Retinal pigment epithelial cell (primary cell): ENCODE results near the gene KIF26B.

Experiments
- DNase-seq: peaks from one replicate; pipeline ENCODE4 v3.0.0-alpha.2; 2010; ENCODE audit warnings: low read depth
- H3K4me3 ChIP-seq: 2 replicates; pipeline ENCODE4 v1.5.1; 2011; ENCODE audit warnings: mild to moderate bottlenecking, low read length, control low read depth, moderate library complexity
- TF ChIP-seq, protein P1 (sequence below): conservative IDR thresholded peaks from 2 replicates; pipeline ENCODE4 v1.5.1; 2011; ENCODE audit warnings: low read depth, low read length, control low read depth, inconsistent platforms

KIF26B gene

DNA sequence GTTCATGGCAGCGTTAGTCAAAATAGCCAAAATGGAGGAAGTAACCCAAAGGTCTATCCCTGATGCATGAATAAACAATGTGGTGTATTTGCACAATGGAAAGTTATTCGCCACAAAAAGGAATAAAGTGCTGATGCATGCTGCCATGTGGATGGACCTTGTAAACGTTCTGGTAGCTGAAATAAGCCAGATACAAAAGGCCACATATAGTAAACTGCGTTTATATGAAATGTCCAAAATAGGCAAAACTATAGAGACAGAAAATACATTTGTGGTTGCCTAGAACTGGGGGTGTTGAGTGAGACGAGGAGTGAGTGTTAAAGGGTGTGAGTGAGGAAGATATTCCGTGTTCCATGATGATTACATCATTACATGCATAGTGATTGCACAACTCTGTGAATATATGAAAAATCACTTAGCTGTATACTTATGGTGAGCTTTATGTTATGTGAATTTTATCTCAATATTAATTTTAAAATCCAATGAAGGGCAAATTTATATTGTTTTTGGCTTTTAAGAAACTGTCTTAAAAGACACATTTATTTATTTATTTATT lies 321.3 kb downstream of the KIF26B start:
- H3K4me3 ChIP-seq, result no peak overlapping the region
- no peak for DNase-seq
- TF ChIP-seq, protein P1, sequence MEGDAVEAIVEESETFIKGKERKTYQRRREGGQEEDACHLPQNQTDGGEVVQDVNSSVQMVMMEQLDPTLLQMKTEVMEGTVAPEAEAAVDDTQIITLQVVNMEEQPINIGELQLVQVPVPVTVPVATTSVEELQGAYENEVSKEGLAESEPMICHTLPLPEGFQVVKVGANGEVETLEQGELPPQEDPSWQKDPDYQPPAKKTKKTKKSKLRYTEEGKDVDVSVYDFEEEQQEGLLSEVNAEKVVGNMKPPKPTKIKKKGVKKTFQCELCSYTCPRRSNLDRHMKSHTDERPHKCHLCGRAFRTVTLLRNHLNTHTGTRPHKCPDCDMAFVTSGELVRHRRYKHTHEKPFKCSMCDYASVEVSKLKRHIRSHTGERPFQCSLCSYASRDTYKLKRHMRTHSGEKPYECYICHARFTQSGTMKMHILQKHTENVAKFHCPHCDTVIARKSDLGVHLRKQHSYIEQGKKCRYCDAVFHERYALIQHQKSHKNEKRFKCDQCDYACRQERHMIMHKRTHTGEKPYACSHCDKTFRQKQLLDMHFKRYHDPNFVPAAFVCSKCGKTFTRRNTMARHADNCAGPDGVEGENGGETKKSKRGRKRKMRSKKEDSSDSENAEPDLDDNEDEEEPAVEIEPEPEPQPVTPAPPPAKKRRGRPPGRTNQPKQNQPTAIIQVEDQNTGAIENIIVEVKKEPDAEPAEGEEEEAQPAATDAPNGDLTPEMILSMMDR, result no peak

DNA sequence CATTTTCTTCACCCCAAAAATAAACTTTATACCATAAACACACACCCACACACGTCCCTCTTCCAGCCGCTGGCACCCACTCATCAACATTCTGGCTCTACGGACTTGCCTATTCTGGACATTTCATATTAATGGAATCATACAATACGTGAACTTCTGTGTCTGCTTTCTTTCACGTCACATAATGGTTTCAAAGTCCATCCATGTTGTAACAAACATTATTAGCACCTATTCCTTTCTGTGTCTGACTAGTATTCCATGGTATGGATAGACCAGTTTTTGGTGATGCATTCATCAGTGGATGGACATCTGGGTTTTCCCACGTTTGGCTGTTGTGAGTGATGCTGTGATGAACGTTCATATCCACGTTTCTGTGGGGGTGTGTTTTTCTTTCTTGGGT lies 323.2 kb downstream of the KIF26B start:
- TF ChIP-seq, protein P1, result no peak
- H3K4me3 ChIP-seq, result no peak overlapping the region
- DNase-seq, result no peak

DNA sequence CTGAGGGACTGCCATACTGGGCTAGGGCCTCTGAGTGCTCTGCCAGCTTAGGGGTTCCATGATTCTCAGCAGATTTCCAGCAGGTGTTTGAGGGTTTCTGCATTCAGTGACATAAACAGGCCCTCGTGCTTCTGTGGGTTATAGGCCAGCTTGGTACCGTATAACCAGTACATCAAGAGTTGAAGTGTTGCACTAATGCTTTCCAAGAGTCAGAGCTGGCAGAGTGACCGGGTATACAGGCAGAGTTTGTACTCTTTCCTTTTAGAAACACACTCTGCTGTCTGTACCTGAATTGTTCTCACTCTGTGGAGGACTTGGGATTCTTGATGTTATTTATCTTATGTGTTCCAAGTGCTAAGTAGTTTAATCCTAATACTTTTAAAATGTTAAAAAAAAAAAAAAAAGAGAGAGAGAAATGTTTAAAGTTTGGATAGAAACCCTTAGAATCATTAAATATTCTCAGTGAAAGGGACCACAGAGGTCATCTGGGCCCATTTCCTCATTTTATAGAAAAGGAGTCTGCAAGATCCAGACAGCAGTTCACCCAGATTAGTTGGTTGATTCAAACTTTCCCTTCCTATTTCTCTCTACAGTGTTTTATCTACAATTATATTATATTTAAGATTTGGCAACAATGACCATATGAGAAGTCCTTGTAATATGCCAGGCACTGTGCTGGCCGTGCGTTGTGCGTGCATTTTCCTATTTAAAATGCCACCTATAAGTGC lies 325.8 kb downstream of the KIF26B start:
- no peak overlapping the region for H3K4me3 ChIP-seq
- DNase-seq, result no peak
- TF ChIP-seq, protein P1, result no peak

DNA sequence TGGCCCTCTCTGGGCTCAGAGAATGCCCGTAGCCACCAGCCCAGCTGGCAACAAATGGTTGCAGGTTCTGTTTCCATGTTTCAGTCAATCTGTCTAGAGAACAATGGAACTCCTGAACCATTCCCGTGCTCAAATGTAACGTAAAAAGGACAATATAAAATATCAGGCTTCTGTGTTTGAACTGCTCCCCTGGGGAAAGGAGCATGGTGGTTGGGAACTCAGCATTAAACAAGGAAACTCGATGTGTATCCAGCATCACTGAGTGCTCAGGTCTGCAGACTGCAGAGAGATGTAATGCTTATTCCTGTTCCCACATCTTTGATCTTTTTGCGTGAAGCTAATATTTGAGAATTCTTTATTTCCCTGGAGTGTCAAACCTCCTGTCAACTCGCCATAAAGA lies 326.5 kb downstream of the KIF26B start:
- DNase-seq, result no peak
- TF ChIP-seq, protein P1, result no peak
- H3K4me3 ChIP-seq, result no peak overlapping the region

DNA sequence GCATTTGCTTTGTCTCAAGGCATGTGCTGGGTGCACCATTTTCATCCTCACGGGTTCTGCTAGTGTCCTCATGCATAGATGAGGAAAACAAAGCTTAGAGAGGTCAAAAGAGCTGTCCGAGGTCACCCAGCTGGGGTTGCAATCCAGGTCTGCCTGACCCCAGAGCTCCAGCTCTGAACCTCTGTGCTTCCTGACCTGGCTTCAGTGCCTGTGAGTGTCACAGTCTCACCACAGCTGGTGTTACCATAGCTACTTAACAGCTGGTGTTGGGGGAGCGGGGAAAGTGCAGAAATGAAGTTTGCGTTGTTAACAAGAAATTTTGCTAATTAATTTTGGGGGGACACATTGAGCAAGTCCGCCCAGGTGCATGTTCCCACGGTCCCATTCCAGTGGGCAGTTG lies 328.5 kb downstream of the KIF26B start:
- TF ChIP-seq, protein P1, result no peak
- H3K4me3 ChIP-seq, result no peak overlapping the region
- no peak for DNase-seq

DNA sequence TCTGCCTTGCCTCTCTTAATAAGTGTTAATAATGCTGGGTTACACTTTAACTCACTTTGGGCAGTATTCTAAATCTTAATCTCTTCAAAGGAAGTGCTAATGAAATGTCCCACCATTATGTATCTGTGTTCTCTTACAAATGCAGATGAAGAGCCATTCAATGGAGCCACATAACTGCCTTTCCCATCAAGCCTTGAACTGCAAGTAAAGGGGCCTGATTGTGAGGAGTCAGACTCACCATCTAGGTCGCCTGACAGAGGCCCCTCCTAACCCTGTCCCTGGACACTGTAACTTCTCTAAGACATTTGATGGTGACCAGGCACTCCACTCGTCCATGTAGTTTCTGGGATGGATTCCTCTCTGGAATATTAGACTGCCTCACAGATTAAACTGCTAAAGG lies 329.4 kb downstream of the KIF26B start:
- TF ChIP-seq, protein P1, result no peak
- H3K4me3 ChIP-seq, result no peak overlapping the region
- DNase-seq, result no peak

DNA sequence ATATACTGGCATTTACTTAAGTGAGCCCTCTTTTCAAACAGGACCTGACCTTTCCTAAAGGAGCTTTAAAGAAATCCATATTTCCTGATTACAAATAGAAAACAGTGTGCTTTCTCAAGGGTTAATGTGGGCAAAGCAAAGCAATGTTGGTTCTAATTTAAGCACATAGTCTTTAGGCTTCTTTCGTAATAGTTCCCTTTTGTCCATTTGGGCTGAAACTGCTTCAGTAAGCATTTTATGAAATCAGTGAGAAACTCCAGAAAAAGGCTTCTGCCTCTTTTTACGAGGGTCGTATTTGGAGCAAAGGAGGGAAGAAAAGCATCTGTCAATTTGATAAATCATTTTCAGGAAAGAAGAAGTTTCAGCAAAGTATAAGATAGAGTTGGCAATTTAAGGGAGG lies 331.2 kb downstream of the KIF26B start:
- TF ChIP-seq, protein P1, result no peak
- H3K4me3 ChIP-seq, result no peak overlapping the region
- no peak for DNase-seq
